ENCODE measurements around the gene PHYKPL. TPM values are rescaled to one million over a fixed set of nuclear protein-coding genes. Genes with fewer than 3 reads are reported as not detected.
A peak's percentile ranks its signal among the peaks of the same experiment; 100 is the strongest.

Gene PHYKPL
- total RNA-seq, 3 donors from 2014 or later (not counting 1 experiment from before 2014, with no cell fraction given) = 111 to 134 (median 131) TPM

GRCh38 chr5:178236126-178236525 is 3.5 kb upstream of the PHYKPL start:
- H3K27me3 Mint-ChIP-seq (ENCODE audit: low read depth in 2 of 2) = no peaks in the 10 kb centered on the region
- H3K36me3 ChIP-seq (ENCODE audit: control insufficient read depth, insufficient read depth, low read length) = peaks cover under 1% of the 10 kb centered on the region
- no peak for DNase-seq
- H3K4me1 ChIP-seq (ENCODE audit: control insufficient read depth, insufficient read depth, low read length) = peaks cover 82% of the 10 kb centered on the region
- H3K4me3 Mint-ChIP-seq = no peak overlapping the region
- H3K9me3 Mint-ChIP-seq = no peaks in the 10 kb centered on the region
- TF ChIP-seq CTCF (IDR thresholded peaks at IDR 0.05) = no peak
- no peak overlapping the region for H3K4me3 ChIP-seq (ENCODE audit: low read length)
- intact Hi-C loops (cut with micrococcal nuclease) = loop anchor here (10.0 kb wide), 2 partner anchors 121 to 499 kb away; partner anchors contain the start of genes N4BP3 and ZNF354A
- no peaks in the 10 kb centered on the region for H3K27me3 ChIP-seq (ENCODE audit: control insufficient read depth, insufficient read depth, low read length)
- no peak for ATAC-seq
- WGBS (ENCODE audit: insufficient coverage) = 88% methylated on average over 9 of the region's 9 CpGs
- H3K4me1 Mint-ChIP-seq = peaks cover 49 to 79% of the 10 kb centered on the region in 2 donors
- no peaks in the 10 kb centered on the region for H3K9me3 ChIP-seq (ENCODE audit: control insufficient read depth, insufficient read depth, low read length)
- H3K27ac ChIP-seq (ENCODE audit: low read length) = no peak overlapping the region
- peak overlapping the region; percentile 79 to 98 for H3K27ac Mint-ChIP-seq
- no peaks in the 10 kb centered on the region for H3K36me3 Mint-ChIP-seq

- DNase-seq = no peak
- no peaks in the 10 kb centered on the region for H3K27me3 ChIP-seq (ENCODE audit: control insufficient read depth, insufficient read depth, low read length)
- ATAC-seq = no peak
- H3K27ac ChIP-seq (ENCODE audit: low read length) = no peak overlapping the region
- peak overlapping the region in 1 of 2 donors; percentile 69 for H3K27ac Mint-ChIP-seq
- WGBS (ENCODE audit: insufficient coverage) = 92% methylated on average over 3 of the region's 3 CpGs
- H3K4me3 Mint-ChIP-seq = no peak overlapping the region
- no peak overlapping the region for H3K4me3 ChIP-seq (ENCODE audit: low read length)
- intact Hi-C loops (cut with micrococcal nuclease) = loop anchor here (2.0 to 10.0 kb wide), 3 partner anchors 121 to 499 kb away; partner anchors contain the start of genes N4BP3 and ZNF354A
- no peaks in the 10 kb centered on the region for H3K27me3 Mint-ChIP-seq (ENCODE audit: low read depth in 2 of 2)
- H3K36me3 Mint-ChIP-seq = no peaks in the 10 kb centered on the region
- TF ChIP-seq CTCF (IDR thresholded peaks at IDR 0.05) = no peak
- no peaks in the 10 kb centered on the region for H3K9me3 Mint-ChIP-seq
- H3K4me1 ChIP-seq (ENCODE audit: control insufficient read depth, insufficient read depth, low read length) = peaks cover 81% of the 10 kb centered on the region
- H3K9me3 ChIP-seq (ENCODE audit: control insufficient read depth, insufficient read depth, low read length) = no peaks in the 10 kb centered on the region
- H3K4me1 Mint-ChIP-seq = peaks cover 48 to 79% of the 10 kb centered on the region in 2 donors
- H3K36me3 ChIP-seq (ENCODE audit: control insufficient read depth, insufficient read depth, low read length) = peaks cover 5% of the 10 kb centered on the region
Measured at GRCh38 chr5:178235588-178235974, 3.0 kb upstream of the PHYKPL start.

DNA sequence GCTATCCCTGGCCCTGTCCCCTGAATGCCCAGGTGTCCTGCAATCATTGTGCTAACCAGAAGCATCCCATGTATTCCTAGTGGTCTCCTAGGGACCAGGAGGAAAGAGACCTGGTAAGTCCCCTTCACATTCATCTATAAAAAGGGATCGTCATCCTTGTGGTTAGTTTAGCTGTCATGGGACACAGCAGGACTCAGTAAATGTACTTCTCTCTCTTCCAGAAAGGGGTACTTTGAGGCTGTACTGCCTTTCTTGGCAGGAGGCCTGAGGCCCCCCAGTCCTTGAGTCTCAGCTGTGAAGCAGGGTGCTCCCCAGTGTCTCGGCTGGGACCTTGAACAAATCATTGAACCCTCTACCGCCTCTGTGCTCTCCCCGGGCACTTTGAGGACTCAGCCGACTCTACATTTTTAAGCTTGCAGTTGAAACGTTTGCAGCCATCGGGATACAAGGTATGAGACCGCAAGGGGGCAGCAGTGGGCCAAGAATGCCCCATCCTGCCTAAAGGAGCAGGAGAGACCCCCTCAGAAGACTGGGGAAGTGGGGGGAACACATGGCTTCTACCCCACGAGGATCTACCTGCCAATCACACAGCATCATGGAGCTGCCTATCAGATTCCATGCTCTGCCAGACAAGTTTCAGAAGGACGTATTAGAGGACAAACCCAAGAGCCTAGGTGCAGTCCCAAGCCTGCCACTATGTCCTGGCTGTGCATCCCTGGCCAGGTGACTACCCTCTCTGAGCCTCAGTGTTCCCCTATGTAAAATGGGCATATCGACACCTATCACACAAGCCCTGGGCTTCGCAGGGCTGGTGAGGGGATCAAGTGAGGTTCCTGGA is 2.4 kb upstream of the PHYKPL start:
- Histone ChIP-seq H3K4me3 (ENCODE audit: low read length) (no peak overlapping the region), H3K9me3 (ENCODE audit: control insufficient read depth, insufficient read depth, low read length) (no peaks in the 10 kb centered on the region), H3K4me1 (ENCODE audit: control insufficient read depth, insufficient read depth, low read length) (peaks cover 81% of the 10 kb centered on the region), H3K27me3 (ENCODE audit: control insufficient read depth, insufficient read depth, low read length) (no peaks in the 10 kb centered on the region), H3K36me3 (ENCODE audit: control insufficient read depth, insufficient read depth, low read length) (peaks cover 7% of the 10 kb centered on the region), H3K27ac (ENCODE audit: low read length) (no peak overlapping the region)
- Mint-ChIP-seq H3K4me3 (peak overlapping the region; percentile 73), H3K4me1 (peaks cover 49 to 76% of the 10 kb centered on the region in 2 donors), H3K36me3 (no peaks in the 10 kb centered on the region), H3K27me3 (ENCODE audit: low read depth in 2 of 2) (no peaks in the 10 kb centered on the region), H3K27ac (peak overlapping the region; percentile 57 to 69), H3K9me3 (no peaks in the 10 kb centered on the region)
- 16% methylated on average over 9 of the region's 12 CpGs for WGBS (ENCODE audit: insufficient coverage)
- ATAC-seq (no peak), DNase-seq (peak; percentile 71 to 85)
- TF ChIP-seq CTCF (IDR thresholded peaks at IDR 0.05) = peak; percentile 83
- intact Hi-C loops (cut with micrococcal nuclease) = loop anchor here (2.0 to 10.0 kb wide), 3 partner anchors 120 to 500 kb away; partner anchors contain the start of genes N4BP3 and ZNF354A

All from natural killer cell (primary cell).